GM12878 (cell line): ENCODE data around the gene ASB15.

Experiments used
- CEBPZ ChIP-seq: fragments of 150-350 bp; IDR thresholded peaks from 2 replicates; pipeline ENCODE4 v1.6.1; 2016; ENCODE audit warnings: low read depth, low read length
- CHD2 ChIP-seq: IDR thresholded peaks from 2 replicates; pipeline ENCODE4 v1.6.1; 2011; ENCODE audit warnings: low read depth, low read length, improper control_type of control experiment, borderline replicate concordance
- CHD4 ChIP-seq: fragments of 200-600 bp; sonication (generic); IDR thresholded peaks from 2 replicates; pipeline ENCODE4 v1.6.1; 2016; ENCODE audit warnings: mild to moderate bottlenecking
- CREM ChIP-seq: IDR thresholded peaks from 2 replicates; pipeline ENCODE4 v1.6.1; 2014; ENCODE audit warnings: antibody characterized with exemption, low read depth
- NBN ChIP-seq: fragments of 450-650 bp; IDR thresholded peaks from 2 replicates; pipeline ENCODE4 v1.6.1; 2016
- NRF1 ChIP-seq: conservative IDR thresholded peaks from 2 replicates; pipeline ENCODE4 v1.6.1; 2011; ENCODE audit warnings: mild to moderate bottlenecking, low read depth, low read length, improper control_type of control experiment
- PAX8 ChIP-seq: fragments of 450-650 bp; IDR thresholded peaks from 2 replicates; pipeline ENCODE4 v1.6.1; 2017; ENCODE audit warnings: mild to moderate bottlenecking, moderate library complexity
- SIN3A ChIP-seq: IDR thresholded peaks from 2 replicates; pipeline ENCODE4 v1.6.1; 2012; ENCODE audit warnings: low read depth, low read length, improper control_type of control experiment
- SP1 ChIP-seq: IDR thresholded peaks from one replicate; pipeline ENCODE4 v1.6.1; 2011; ENCODE audit warnings: low read depth, low read length
- TAF1 ChIP-seq: IDR thresholded peaks from 2 replicates; pipeline ENCODE4 v1.6.1; 2011; ENCODE audit warnings: mild to moderate bottlenecking, low read depth, low read length, borderline replicate concordance
- TARDBP ChIP-seq: IDR thresholded peaks from 2 replicates; pipeline ENCODE4 v1.6.1; 2016; ENCODE audit warnings: borderline replicate concordance
- TCF12 ChIP-seq: IDR thresholded peaks from 2 replicates; pipeline ENCODE4 v1.6.1; 2011; ENCODE audit warnings: low read depth, mild to moderate bottlenecking, low read length

DNA sequence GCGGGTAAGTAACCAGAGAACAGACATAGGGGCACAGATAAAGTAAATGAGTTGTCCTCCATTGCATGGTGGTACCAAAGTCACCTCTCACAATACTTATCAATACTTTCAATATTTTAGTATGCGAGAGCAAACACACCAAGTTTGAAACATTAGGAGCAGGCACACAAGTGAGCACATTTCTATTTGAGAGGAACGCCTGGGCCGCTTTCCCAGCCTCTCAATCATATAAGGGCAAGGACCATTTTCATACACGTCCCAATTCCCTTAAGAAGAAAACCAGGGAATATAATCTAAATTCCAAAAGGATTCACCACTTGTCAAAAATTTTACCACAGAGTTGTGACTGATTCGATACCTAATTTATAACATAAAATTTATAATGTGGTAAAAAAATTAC is 61.6 kb downstream of the ASB15 start:
- TF ChIP-seq CREM (no peak), TARDBP (no peak), TAF1 (no peak), CHD4 (no peak), TCF12 (no peak), SIN3A (no peak), PAX8 (no peak), CHD2 (no peak), NBN (no peak), NRF1 (no peak), SP1 (no peak), CEBPZ (no peak)
